HEK293 (cell line): ENCODE measurements around the gene DSP.

Experiments used
- KLF9 ChIP-seq: fragments of 450-650 bp; formaldehyde crosslinking; IDR thresholded peaks from 2 replicates; pipeline ENCODE4 v1.5.1; 2016; ENCODE audit warnings: missing biosample characterization, missing genetic modification characterization, low read depth
- SP2 ChIP-seq: fragments of 450-650 bp; formaldehyde crosslinking; IDR thresholded peaks from 2 replicates; pipeline ENCODE4 v1.5.1; 2016; ENCODE audit warnings: missing biosample characterization, missing genetic modification characterization
- ZNF677 ChIP-seq: fragments of 450-650 bp; IDR thresholded peaks from 2 replicates; pipeline ENCODE4 v1.5.0; 2018; ENCODE audit warnings: missing biosample characterization, mild to moderate bottlenecking, missing genetic modification characterization, moderate library complexity
- TF ChIP-seq, protein P1 (sequence below): fragments of 450-650 bp; formaldehyde crosslinking; IDR thresholded peaks from 2 replicates; pipeline ENCODE4 v1.5.1; 2016; ENCODE audit warnings: missing biosample characterization, missing genetic modification characterization

DNA sequence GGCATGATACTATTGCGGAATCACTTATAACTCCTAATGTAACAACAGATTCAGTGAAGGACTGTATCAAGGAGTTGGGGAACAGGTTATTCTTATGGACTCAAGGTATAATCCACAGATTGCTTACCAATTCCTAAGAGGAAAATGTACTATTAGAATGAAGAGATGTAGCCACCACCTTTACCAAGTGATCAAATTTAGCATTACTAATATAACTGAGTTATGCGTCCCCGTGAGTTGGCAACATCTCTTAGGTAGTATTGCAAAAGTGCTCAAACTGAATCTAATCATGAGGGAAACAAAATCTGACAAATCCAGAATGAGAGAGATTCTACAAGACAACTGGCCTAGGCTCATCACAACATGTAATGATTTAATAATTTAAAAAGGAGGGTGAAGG is 47.8 kb downstream of the DSP start:
- TF ChIP-seq, protein P1, sequence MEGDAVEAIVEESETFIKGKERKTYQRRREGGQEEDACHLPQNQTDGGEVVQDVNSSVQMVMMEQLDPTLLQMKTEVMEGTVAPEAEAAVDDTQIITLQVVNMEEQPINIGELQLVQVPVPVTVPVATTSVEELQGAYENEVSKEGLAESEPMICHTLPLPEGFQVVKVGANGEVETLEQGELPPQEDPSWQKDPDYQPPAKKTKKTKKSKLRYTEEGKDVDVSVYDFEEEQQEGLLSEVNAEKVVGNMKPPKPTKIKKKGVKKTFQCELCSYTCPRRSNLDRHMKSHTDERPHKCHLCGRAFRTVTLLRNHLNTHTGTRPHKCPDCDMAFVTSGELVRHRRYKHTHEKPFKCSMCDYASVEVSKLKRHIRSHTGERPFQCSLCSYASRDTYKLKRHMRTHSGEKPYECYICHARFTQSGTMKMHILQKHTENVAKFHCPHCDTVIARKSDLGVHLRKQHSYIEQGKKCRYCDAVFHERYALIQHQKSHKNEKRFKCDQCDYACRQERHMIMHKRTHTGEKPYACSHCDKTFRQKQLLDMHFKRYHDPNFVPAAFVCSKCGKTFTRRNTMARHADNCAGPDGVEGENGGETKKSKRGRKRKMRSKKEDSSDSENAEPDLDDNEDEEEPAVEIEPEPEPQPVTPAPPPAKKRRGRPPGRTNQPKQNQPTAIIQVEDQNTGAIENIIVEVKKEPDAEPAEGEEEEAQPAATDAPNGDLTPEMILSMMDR (tag by site-specific recombination) = no peak
- no peak for TF ChIP-seq ZNF677 (tag by site-specific recombination)
- no peak for TF ChIP-seq KLF9
- no peak for TF ChIP-seq SP2 (tag by site-specific recombination)
